Parathyroid adenoma (tissue), 2 donors: ENCODE results near the gene GJA3.

Experiments
- H2AFZ ChIP-seq: fragments of 300-600 bp; sonication (generic); one replicate; pipeline ENCODE4 v1.7.0; 2017; ENCODE audit warnings: antibody characterized with exemption, mild to moderate bottlenecking
- H3K27ac ChIP-seq: fragments of 300-600 bp; sonication (generic); one replicate; pipeline ENCODE4 v1.7.0; 2017
- H3K27me3 ChIP-seq: fragments of 300-600 bp; sonication (generic); one replicate; pipeline ENCODE4 v1.7.0; 2017; ENCODE audit warnings: low read length; ENCODE audit not compliant: control insufficient read depth, insufficient read depth
- H3K36me3 ChIP-seq: fragments of 300-600 bp; sonication (generic); one replicate; pipeline ENCODE4 v1.7.0; 2017; ENCODE audit warnings: low read length; ENCODE audit not compliant: control insufficient read depth, insufficient read depth
- H3K4me1 ChIP-seq: fragments of 300-600 bp; sonication (generic); one replicate; pipeline ENCODE4 v1.7.0; 2017; ENCODE audit warnings: control low read depth
- H3K4me2 ChIP-seq: fragments of 300-600 bp; sonication (generic); one replicate; pipeline ENCODE4 v1.7.0; 2017; ENCODE audit warnings: low read length
- H3K4me3 ChIP-seq: fragments of 300-600 bp; sonication (generic); one replicate; pipeline ENCODE4 v1.7.0; 2017; ENCODE audit warnings: low read depth, low read length
- H3K79me2 ChIP-seq: fragments of 300-600 bp; sonication (generic); one replicate; pipeline ENCODE4 v1.7.0; 2017; ENCODE audit warnings: control low read depth
- H3K9ac ChIP-seq: fragments of 300-600 bp; sonication (generic); one replicate; pipeline ENCODE4 v1.7.0; 2017; ENCODE audit warnings: mild to moderate bottlenecking
- H3K9me3 ChIP-seq: fragments of 300-600 bp; sonication (generic); one replicate; pipeline ENCODE4 v1.7.0; 2017; ENCODE audit warnings: low read length; ENCODE audit not compliant: control insufficient read depth
- TF ChIP-seq, protein P1 (sequence below): fragments of 300-600 bp; sonication (generic); IDR thresholded peaks from one replicate; pipeline ENCODE4 v1.7.0; 2017; ENCODE audit warnings: antibody characterized with exemption, mild to moderate bottlenecking
- donor health status: primary hyperparathyroidism.

Gene GJA3

DNA sequence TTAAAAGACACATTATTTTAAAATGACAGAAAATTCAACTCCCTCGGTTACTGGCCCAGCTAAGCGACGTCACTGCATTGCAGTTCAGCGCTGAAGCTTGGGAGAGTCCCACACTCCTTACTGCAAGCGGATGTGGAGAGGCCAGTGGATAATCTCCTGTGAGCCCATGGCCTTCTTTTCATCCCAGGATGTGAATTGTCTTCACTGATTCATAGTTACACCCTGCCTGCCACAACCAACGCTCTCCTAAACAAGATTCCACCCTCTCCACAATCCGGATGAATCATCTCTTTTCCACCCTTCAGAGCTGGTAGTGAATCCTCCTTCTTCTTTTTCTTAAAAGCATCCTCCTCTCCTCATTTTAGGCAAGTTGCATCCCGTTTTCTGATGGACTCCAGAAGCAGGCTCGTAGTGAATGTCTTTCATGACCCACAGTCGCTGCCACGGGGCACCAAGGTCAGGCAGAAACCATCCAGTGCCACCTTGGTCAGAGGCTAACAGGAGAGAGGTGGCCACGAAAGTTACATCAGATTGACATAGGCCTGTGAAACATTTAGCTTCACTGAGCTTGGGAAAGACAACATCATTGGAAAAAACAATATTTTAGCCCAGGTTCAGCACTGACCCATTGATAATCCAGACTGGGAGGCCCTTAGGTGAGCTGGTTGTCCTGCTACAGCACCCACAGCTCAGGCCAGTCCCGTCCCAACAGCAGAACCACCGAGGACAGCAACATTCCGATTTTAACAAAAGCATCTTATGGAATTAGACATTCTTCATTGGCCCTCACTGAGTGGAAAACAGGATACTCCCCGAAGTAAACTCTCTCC is 29.8 kb upstream of the GJA3 start:
- H3K79me2 ChIP-seq, result no peaks in the 10 kb centered on the region
- H3K27me3 ChIP-seq, result no peaks in the 10 kb centered on the region
- no peak overlapping the region for H3K27ac ChIP-seq
- no peak overlapping the region for H2AFZ ChIP-seq
- no peaks in the 10 kb centered on the region for H3K4me1 ChIP-seq
- no peaks in the 10 kb centered on the region for H3K36me3 ChIP-seq
- H3K4me3 ChIP-seq, result no peak overlapping the region
- no peak overlapping the region for H3K9ac ChIP-seq
- no peaks in the 10 kb centered on the region for H3K9me3 ChIP-seq
- TF ChIP-seq, protein P1, sequence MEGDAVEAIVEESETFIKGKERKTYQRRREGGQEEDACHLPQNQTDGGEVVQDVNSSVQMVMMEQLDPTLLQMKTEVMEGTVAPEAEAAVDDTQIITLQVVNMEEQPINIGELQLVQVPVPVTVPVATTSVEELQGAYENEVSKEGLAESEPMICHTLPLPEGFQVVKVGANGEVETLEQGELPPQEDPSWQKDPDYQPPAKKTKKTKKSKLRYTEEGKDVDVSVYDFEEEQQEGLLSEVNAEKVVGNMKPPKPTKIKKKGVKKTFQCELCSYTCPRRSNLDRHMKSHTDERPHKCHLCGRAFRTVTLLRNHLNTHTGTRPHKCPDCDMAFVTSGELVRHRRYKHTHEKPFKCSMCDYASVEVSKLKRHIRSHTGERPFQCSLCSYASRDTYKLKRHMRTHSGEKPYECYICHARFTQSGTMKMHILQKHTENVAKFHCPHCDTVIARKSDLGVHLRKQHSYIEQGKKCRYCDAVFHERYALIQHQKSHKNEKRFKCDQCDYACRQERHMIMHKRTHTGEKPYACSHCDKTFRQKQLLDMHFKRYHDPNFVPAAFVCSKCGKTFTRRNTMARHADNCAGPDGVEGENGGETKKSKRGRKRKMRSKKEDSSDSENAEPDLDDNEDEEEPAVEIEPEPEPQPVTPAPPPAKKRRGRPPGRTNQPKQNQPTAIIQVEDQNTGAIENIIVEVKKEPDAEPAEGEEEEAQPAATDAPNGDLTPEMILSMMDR, result no peak
- H3K4me2 ChIP-seq, result no peak overlapping the region

DNA sequence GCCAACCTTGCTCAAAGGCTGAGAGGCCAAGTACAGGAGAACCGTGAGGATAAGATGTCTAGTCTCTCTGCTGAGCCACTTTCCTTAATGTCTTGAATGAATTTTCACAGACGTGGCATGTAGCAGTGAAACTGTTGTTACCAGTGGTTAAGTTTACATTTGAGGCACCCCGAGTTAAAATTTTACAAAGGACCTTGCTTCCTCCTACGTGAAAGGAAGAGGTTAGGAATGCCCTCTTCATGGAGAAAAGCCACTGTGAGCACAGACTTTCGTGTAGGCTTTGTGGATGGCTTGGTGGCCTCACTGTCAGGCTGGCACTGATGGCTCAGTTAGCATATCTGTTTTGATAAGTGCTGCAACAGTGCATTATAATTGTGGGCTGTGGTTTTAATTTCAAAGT is 29.2 kb upstream of the GJA3 start:
- Histone ChIP-seq H2AFZ (no peak overlapping the region), H3K9me3 (no peaks in the 10 kb centered on the region), H3K4me2 (no peak overlapping the region), H3K36me3 (no peaks in the 10 kb centered on the region), H3K9ac (no peak overlapping the region), H3K27ac (no peak overlapping the region), H3K79me2 (no peaks in the 10 kb centered on the region), H3K4me1 (no peaks in the 10 kb centered on the region), H3K4me3 (no peak overlapping the region), H3K27me3 (no peaks in the 10 kb centered on the region)
- TF ChIP-seq, protein P1, result no peak

DNA sequence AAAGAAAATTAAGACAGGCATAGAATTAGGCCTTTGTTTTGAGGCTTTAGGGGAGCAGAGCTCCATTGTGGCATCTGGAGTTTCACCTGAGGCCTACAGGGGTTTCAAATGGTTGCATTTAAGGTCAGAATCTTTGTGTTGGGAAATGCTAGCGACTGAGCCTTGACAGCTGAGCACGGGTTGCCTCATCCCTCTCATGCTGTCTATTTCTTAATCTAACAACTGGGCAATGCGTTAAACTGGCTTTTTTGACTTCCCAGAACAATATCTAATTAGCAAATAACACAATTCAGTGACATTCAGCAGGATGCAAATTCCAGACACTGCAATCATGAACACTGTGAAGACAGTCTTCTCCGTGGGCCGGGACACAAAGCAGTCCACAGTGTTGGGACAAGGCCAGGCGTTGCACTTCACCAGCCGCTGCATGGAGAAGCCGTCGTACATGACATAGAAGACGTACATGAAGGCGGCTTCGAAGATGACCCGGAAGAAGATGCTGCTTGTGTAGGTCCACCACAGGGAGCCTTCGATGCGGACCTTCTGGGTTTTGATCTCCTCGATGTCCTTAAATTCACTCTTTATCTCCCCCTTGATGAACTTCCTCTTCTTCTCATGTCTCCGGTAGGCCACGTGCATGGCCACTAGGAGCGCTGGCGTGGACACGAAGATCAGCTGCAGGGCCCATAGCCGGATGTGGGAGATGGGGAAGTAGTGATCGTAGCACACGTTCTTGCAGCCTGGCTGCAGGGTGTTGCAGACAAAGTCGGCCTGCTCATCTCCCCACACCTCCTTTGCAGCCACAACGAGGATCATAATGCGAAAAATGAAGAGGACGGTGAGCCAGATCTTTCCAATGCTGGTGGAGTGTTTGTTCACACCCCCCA is 28.1 kb upstream of the GJA3 start:
- Histone ChIP-seq H3K4me2 (no peak overlapping the region), H3K36me3 (no peaks in the 10 kb centered on the region), H3K4me3 (no peak overlapping the region), H3K27ac (no peak overlapping the region), H3K79me2 (no peaks in the 10 kb centered on the region), H3K27me3 (no peaks in the 10 kb centered on the region), H2AFZ (no peak overlapping the region), H3K4me1 (no peaks in the 10 kb centered on the region), H3K9ac (no peak overlapping the region), H3K9me3 (no peaks in the 10 kb centered on the region)
- TF ChIP-seq, protein P1, result no peak

DNA sequence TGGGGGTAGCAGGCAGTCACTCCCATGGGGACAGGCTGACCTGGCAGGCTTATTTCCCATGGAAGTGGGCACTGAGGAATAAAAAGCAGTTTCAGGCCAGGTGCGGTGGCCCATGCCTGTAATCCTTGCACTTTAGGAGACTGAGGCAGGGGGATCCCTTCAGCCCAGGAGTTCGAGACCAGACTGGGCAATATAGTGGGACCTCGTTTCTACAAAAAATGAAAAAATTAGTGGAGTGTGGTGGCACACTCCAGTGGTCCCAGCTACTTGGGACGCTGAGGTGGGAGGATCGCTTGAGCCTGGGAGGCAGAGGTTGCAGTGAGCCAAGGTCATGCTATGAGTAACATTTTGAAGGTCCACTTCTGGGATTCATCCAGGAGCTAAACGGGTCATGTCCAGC is 25.9 kb upstream of the GJA3 start:
- Histone ChIP-seq H3K36me3 (no peaks in the 10 kb centered on the region), H3K4me2 (no peak overlapping the region), H3K27me3 (no peaks in the 10 kb centered on the region), H3K9ac (no peak overlapping the region), H3K4me1 (no peaks in the 10 kb centered on the region), H3K79me2 (no peaks in the 10 kb centered on the region), H3K4me3 (no peak overlapping the region), H2AFZ (no peak overlapping the region), H3K9me3 (no peaks in the 10 kb centered on the region), H3K27ac (no peak overlapping the region)
- TF ChIP-seq, protein P1, result no peak
